HL-60 (cell line): ENCODE measurements around the gene SRGAP3.

Experiments used
- DNase-seq, 2 experiments: peaks; one replicate each; pipeline ENCODE4 v3.0.0-alpha.2; 2010 to 2020; ENCODE audit warnings: low read depth in 1 of 2, low spot score in 1 of 2
- H3K27ac ChIP-seq: fragments of 250-450 bp; sonication (Bioruptor Pico); replicated peaks from 2 replicates; pipeline ENCODE4 v1.5.1; 2020; ENCODE audit warnings: mild to moderate bottlenecking, moderate library complexity
- H3K27me3 ChIP-seq: fragments of 250-450 bp; sonication (Bioruptor Pico); 2 replicates; pipeline ENCODE4 v1.5.1; 2021; ENCODE audit warnings: mild to moderate bottlenecking, moderate library complexity; ENCODE audit not compliant: insufficient read depth, poor library complexity, severe bottlenecking
- H3K4me3 ChIP-seq: replicated peaks from 2 replicates; pipeline ENCODE4 v1.5.1; 2011; ENCODE audit warnings: mild to moderate bottlenecking, control low read depth, low read length; ENCODE audit not compliant: insufficient read depth
- CTCF ChIP-seq: IDR thresholded peaks from one replicate; pipeline ENCODE4 v1.5.1; 2011; ENCODE audit warnings: low read length, control low read depth, inconsistent platforms; ENCODE audit not compliant: insufficient read depth
- GABPA ChIP-seq: IDR thresholded peaks from 2 replicates; pipeline ENCODE4 v1.6.1; 2012; ENCODE audit warnings: low read depth
- POLR2AphosphoS5 ChIP-seq: IDR thresholded peaks from 2 replicates; pipeline ENCODE4 v1.6.1; 2012; ENCODE audit warnings: low read depth
- REST ChIP-seq: IDR thresholded peaks from 2 replicates; pipeline ENCODE4 v1.6.1; 2012; ENCODE audit warnings: low read depth; ENCODE audit not compliant: insufficient replicate concordance
- SPI1 ChIP-seq: IDR thresholded peaks from 2 replicates; pipeline ENCODE4 v1.6.1; 2012; ENCODE audit warnings: low read depth, mild to moderate bottlenecking, borderline replicate concordance

The SRGAP3 gene

GRCh38 chr3:9209777-9210176 lies 39.7 kb downstream of the SRGAP3 start:
- TF ChIP-seq SPI1, result no peak
- TF ChIP-seq REST, result no peak
- no peak for TF ChIP-seq POLR2AphosphoS5
- no peak for TF ChIP-seq CTCF
- TF ChIP-seq GABPA, result no peak
- no peak overlapping the region for H3K27ac ChIP-seq

GRCh38 chr3:9208605-9209152 lies 40.8 kb downstream of the SRGAP3 start:
- Histone ChIP-seq H3K27me3 (no peaks in the 10 kb centered on the region), H3K27ac (no peak overlapping the region), H3K4me3 (no peak overlapping the region)
- TF ChIP-seq CTCF, result no peak
- no peak for TF ChIP-seq SPI1
- no peak for TF ChIP-seq REST
- TF ChIP-seq GABPA, result no peak
- no peak for TF ChIP-seq POLR2AphosphoS5
- DNase-seq, result no peak

More at GRCh38 chr3:9209777-9210176, 39.7 kb downstream of the SRGAP3 start:
- H3K27me3 ChIP-seq, result no peaks in the 10 kb centered on the region
- no peak overlapping the region for H3K4me3 ChIP-seq
- DNase-seq, result no peak

- TF ChIP-seq REST (no peak), POLR2AphosphoS5 (no peak), GABPA (no peak), CTCF (no peak), SPI1 (no peak)
- no peaks in the 10 kb centered on the region for H3K27me3 ChIP-seq
- no peak overlapping the region for H3K4me3 ChIP-seq
- H3K27ac ChIP-seq, result no peak overlapping the region
- DNase-seq, result no peak
Observed at GRCh38 chr3:9207116-9207763, 42.2 kb downstream of the SRGAP3 start.
